WTC11 (cell line): ENCODE data around the gene TNRC18.
"Not testable (repeated sequence)": the region's sequence is repeated elsewhere in the genome, so short reads cannot be mapped to it uniquely, and the experiment has no call there.

Source experiments
- CREB1 ChIP-seq: sonication (generic); formaldehyde crosslinking; IDR thresholded peaks from 2 replicates; pipeline ENCODE4 v1.8.0; 2023; ENCODE audit warnings: mild to moderate bottlenecking, missing genetic modification reagents
- JUN ChIP-seq: sonication (generic); formaldehyde crosslinking; IDR thresholded peaks from 2 replicates; pipeline ENCODE4 v1.8.0; 2023; ENCODE audit warnings: mild to moderate bottlenecking, missing genetic modification reagents
- NFYB ChIP-seq: sonication (generic); formaldehyde crosslinking; conservative IDR thresholded peaks from 2 replicates; pipeline ENCODE4 v1.8.0; 2022; ENCODE audit warnings: low read depth, missing genetic modification reagents
- ZNF121 ChIP-seq: sonication (generic); formaldehyde crosslinking; IDR thresholded peaks from 2 replicates; pipeline ENCODE4 v1.8.0; 2023; ENCODE audit warnings: missing genetic modification reagents
- TF ChIP-seq, protein P1 (sequence below): fragments of 200-600 bp; IDR thresholded peaks from 2 replicates; pipeline ENCODE4 v1.8.0; 2022; ENCODE audit warnings: antibody characterized with exemption

DNA sequence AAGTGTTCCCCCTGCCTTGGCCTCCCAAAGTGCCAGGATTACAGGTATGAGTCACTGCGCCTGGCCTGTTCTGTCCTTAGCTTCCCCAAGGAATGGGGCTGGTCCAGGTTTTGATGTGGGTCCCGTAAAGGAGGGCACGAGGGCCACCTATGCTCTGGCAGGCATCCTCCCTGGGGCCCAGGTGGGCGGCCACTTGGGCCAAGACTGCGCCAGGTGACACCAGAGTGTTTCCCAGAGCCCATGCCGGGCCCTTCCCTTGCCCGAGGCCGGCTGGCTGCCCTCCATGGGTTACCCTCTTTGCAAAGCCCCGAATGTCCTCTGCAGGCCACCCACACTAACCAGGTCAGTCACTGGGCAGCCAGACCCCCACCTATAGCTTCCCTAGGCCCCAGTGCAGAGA is 118.6 kb downstream of the TNRC18 start:
- not testable (repeated sequence) for TF ChIP-seq ZNF121 (CRISPR knock-in tag); JUN (CRISPR knock-in tag); CREB1; NFYB (CRISPR knock-in tag)
- TF ChIP-seq, protein P1, sequence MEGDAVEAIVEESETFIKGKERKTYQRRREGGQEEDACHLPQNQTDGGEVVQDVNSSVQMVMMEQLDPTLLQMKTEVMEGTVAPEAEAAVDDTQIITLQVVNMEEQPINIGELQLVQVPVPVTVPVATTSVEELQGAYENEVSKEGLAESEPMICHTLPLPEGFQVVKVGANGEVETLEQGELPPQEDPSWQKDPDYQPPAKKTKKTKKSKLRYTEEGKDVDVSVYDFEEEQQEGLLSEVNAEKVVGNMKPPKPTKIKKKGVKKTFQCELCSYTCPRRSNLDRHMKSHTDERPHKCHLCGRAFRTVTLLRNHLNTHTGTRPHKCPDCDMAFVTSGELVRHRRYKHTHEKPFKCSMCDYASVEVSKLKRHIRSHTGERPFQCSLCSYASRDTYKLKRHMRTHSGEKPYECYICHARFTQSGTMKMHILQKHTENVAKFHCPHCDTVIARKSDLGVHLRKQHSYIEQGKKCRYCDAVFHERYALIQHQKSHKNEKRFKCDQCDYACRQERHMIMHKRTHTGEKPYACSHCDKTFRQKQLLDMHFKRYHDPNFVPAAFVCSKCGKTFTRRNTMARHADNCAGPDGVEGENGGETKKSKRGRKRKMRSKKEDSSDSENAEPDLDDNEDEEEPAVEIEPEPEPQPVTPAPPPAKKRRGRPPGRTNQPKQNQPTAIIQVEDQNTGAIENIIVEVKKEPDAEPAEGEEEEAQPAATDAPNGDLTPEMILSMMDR = not testable (repeated sequence)
